DMS153 treated with DMSO at 0.1 percent for 48 hours (cell line): Measurements from ENCODE around the gene CCDC183.
"Not testable (repeated sequence)": the region's sequence is repeated elsewhere in the genome, so short reads cannot be mapped to it uniquely, and the experiment has no call there.

ENCODE experiments used
- DNase-seq: peaks from one replicate; lab custom pipeline; 2025; ENCODE audit not compliant: unreplicated experiment; lab: John Stamatoyannopoulos, UW

CCDC183 gene

DNA sequence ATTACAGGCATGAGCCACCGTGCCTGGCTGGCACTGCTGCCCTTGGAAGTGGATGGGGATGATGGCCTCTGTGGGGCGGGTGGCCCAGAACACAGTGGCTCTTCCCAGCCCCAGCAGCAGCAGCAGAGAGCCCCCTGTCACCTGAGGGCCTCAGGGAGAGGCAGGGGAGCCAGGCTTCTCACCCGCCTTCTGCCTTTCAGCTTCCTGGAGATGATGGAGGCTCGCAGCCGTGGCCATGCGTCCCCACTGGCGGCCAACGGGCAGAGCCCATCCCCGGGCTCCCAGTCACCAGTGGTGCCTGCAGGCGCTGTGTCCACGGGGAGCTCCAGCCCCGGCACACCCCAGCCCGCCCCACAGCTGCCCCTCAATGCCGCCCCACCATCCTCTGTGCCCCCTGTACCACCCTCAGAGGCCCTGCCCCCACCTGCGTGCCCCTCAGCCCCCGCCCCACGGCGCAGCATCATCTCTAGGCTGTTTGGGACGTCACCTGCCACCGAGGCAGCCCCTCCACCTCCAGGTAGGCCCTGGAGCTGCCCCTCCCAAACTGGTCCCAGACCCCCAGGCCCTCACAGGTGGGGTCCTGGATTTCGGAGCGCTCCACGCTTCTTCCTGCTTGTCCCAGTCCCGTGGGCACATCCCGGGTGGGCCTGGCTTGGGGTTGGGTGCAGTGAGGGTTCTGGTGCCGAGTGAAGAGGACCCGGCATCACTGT is 41.2 kb downstream of the CCDC183 start:
- no peak for DNase-seq

DNA sequence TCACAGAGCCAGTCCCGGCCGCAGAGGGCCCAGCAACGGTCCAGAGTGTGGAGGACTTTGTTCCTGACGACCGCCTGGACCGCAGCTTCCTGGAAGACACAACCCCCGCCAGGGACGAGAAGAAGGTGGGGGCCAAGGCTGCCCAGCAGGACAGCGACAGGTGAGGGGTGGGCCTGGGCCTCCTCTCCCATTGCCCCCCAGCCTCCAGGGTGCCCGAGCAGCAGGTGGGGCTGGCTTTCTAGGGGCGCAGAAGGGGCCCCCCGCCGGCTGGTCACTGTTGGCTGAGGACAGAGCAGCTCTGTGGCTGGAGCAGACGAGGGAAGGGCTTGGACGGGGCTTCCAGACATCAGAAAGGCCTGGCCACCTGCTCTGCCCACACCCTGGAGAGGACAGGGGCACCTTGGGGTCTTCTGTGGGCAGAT is 41.7 kb downstream of the CCDC183 start:
- DNase-seq: not testable (repeated sequence)

DNA sequence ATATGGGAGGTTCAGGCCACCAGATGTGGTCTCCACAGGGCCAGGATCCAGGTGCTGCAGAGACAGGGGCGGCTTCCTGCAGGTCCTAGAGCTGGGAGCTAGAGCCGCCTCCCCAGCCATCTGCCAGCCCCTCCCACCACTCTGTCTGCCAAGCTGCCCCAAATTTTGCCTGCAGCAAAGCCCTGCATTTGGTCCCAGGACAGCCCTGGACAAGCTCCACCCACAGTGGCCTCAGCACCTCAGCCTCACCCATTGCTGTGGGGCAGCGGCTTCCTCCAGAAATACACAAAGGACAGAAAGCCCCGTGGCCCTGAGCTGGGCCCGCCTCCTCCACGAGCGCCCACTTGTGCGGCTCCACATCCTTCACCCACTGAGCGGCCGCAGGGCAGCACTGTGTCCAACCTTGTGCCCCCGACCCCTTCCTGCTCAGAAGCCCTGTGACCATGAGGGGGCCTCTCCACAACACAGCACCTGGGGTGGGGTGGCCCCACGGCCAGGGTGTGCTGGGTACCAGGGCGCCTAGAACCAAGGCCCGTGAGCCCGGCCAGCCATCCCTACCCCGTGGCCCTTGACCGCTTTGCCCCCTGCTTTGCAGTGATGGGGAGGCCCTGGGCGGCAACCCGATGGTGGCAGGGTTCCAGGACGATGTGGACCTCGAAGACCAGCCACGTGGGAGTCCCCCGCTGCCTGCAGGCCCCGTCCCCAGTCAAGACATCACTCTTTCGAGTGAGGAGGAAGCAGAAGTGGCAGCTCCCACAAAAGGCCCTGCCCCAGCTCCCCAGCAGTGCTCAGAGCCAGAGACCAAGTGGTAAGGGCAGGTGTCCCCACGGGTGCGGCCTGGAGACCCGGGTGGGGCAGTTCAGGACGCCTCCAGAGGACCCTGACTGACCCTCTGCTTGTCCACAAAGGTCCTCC is 42.4 kb downstream of the CCDC183 start:
- DNase-seq: no peak

DNA sequence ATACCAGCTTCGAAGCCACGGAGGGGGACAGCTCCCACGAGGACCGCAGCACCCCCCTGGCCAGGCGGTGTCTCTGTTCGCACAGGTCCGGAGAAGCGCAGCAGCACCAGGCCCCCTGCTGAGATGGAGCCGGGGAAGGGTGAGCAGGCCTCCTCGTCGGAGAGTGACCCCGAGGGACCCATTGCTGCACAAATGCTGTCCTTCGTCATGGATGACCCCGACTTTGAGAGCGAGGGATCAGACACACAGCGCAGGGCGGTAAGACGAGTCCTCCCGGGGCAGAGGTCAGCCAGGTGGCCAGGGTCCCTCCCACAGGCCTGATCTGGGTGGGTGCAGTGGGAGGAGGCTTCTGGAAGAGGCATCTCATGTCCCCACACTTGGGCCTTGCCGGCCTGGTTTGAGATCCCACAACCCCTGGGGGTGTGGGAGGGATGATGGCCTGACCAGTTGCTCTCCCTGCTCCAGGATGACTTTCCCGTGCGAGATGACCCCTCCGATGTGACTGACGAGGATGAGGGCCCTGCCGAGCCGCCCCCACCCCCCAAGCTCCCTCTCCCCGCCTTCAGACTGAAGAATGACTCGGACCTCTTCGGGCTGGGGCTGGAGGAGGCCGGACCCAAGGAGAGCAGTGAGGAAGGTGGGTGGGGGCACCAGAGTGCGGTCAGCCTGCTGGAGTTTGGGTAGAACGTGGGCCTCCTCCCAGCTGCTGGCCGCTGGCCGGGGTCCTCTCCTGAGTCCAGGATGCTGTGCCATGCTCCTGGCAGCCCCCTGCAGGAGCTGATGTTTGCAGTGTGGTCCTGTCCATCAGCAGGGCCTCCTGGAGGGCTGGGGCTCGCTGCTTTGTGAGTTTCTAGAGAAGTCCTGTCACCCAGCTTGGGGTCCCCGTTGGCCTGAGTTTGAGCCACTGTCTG is 43.3 kb downstream of the CCDC183 start:
- DNase-seq: no peak

DNA sequence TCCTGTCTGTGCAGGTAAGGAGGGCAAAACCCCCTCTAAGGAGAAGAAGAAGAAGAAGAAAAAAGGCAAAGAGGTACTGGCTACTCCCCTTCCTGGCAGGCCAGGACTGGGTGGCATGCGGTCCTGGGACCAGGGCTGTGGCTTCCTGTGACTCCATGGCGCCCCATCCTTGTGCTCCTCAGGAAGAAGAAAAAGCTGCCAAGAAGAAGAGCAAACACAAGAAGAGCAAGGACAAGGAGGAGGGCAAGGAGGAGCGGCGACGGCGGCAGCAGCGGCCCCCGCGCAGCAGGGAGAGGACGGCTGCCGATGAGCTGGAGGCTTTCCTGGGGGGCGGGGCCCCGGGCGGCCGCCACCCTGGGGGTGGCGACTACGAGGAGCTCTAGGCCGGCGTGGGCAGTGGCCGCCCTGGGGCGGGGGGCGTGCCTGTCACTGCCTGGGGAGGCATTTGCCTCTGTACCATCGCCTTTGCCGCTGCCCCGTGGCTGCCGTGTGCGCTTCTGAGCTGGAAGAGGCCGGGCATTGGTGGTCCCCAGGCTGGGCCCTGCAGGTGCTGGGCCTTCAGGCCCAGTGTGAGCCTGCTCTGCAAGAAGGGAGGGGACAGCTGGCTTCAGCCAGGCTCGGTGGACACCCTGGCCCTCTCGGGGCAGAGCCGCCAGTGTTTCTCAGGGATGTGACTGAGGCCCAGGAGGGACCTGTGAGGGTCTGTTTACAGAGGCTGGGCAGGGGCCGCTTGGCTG is 44.2 kb downstream of the CCDC183 start:
- DNase-seq: no peak

DNA sequence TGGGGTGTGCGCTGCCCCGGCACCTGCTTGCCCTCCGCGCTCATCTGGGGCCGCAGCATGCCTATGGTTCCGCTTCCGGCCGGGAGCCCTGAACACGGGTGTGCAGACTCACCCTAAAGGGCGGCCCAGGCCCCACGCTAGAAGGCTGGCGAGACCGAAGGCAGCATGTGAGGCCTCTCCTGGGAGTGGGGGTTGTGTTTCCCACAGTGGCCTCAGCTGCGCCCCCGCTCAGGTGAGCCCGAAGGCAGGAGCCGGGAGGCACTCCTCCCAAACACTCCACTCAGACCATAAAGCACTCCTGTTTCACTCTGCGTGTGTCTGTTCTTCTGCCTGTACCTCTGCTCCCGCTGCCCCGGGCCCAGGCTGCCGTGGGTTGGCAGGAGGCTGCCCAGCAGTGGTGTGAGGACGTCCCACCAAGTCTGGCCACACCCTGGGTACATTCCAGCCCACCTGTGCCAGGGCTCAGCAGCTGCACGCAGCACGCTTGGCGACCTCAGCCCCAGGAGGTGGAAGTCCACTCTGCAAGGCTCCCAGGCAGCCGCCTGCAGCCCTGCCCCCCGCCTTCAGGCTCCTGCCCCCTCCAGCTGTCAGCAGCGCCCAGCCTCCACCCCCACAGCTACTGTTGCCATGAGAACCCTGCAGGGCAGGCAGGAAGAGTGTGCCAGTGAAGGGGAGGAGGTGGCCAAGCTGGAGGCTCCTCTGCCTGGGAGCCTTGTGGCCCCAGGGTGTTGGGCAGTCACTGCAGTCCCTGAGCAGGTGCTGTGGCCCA is 44.9 kb downstream of the CCDC183 start:
- DNase-seq: peak; percentile 60

DNA sequence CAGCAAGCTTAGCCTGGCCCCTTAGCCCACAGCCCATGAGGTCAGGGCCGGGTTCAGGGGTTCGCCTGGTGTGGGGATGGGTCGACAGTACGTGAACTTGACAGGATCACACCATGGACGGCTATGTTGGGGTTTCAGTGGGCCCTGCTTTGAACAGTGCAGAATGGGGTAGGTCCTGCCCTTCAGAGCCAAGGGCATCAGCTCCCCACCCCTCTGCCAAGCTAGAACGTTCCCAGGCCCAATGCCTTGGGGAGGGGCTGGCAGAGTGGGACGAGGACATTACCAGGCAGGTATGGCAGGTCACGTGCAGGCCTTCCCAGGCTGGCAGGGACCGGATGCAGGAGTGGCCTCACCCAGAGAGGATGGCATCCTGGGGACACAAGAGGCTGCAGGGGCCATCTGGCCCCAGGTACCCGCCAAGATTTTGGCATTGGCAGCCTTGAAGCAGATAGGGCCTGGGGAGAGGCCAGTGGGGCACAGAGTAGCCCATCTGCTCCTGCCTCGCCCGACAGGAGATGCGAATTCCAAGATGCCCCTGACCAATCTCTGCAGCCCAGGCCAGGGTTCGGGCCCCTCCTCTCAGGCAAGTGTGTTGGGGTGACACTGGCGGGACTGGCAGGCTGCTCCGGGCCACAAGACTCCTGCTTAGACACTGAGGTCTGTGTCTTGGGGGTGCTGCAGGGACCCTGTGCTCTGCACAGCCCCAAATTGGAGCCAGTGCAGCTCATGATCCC is 45.7 kb downstream of the CCDC183 start:
- peak; percentile 24 for DNase-seq

DNA sequence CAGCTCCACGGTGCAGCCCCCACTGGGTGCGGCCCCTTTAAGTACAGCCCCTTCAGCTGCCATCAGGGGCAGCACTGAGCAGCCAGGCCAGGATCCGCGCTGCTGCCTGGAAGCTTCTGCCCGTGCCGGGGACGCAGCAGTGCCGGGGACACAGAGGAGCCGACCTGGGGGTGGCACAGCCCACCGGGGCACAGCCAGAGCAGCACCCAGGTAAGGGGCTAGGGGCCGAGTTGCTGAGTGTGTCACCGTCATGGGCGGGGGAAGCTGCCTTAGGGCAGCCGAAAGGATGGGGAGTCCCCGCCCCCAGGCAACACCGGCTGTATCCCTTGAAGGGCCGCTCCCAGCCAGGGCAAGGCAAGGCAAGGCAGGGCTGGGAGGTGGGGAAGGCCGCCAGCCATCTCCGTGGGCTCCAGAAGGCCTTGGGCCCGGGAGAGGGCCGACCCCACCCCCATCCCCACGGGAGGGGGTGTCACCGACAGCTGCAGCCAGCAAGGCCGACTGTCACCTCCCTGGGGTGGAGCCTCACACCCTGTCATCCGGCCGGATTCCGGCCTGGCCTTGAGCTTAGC is 46.3 kb downstream of the CCDC183 start, which contains the start of gene AJM1:
AJM1 (plus strand) TSS at position 99 of the 569 bp plus-strand sequence. CDS start 1,937 bp downstream, outside the sequence.
- DNase-seq: peak; percentile 31

DNA sequence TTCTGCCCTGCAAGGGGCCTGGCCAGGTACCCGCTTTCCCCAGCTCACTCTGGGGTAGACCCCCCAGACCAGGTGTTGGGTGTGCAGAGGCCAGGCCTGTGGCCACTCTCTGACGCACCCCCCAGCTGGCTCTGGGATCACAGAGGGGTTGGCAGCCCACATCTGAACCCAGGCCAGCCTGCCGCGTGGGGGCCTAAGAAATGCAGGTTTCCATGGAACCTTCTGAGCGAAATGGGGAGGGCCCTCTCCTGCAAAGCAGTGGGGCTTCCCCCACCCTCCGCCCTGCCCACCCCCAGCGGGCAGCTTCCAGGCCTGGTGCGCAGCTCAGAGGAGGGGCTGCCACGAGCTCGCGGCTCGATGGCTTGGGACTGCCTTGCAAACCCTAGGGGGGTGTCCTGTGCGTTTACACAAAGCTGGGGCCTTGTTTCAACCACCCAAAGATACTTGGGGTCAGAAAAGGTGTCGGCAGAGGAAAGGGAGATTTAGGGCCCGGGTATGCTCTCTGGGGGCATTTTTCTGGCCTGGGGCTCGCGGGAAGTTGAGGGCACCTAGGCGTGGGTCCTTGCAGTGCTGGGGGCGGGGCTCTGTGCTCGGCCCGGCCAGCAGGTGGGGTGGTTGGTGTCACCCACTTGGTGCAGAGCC is 47.1 kb downstream of the CCDC183 start:
- not testable (repeated sequence) for DNase-seq

DNA sequence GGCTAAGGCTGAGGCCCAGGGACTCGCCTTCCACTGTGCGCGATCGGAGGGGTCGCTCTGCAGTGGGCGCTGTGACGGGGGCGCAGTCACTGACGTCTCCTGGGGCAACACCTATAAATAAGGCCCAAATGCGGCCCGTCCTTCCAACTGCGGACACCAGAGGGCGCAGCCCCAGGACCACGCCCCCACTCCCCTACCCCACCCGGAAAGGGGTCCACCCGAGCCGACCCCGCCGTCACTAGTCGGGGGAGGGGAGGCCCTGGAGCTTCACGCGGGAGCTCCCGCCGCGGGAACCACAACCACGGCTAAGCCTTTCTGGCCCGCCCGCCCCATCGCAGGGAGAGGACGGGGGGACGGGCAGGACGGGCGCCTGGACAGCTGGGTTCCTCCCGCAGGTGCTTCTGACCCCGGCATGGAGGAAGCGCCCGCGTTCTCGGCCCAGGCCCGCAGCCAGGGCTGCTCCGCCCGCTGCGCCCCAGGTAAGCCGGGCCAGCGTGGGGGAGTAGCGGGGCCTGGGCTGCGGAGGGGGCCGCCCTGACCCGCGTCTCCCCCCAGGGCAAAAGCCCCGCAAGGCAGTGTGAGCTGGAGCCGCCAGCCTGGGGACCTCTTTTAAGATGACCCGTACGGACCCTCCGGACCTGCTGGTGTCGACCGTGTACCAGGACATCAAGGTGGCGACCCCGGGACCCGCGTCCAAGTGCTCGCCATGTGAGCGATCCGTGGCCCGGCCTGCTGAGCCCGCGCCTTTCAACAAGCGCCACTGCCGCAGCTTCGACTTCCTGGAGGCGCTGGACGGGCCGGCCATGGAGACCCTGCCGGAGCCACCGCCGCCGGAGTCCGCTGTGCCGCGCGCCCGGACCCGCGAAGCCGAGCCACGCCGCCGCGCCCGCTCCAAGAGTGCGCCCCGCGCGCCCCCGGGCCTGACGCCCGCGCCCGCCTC is 47.9 kb downstream of the CCDC183 start:
- DNase-seq: not testable (repeated sequence)

DNA sequence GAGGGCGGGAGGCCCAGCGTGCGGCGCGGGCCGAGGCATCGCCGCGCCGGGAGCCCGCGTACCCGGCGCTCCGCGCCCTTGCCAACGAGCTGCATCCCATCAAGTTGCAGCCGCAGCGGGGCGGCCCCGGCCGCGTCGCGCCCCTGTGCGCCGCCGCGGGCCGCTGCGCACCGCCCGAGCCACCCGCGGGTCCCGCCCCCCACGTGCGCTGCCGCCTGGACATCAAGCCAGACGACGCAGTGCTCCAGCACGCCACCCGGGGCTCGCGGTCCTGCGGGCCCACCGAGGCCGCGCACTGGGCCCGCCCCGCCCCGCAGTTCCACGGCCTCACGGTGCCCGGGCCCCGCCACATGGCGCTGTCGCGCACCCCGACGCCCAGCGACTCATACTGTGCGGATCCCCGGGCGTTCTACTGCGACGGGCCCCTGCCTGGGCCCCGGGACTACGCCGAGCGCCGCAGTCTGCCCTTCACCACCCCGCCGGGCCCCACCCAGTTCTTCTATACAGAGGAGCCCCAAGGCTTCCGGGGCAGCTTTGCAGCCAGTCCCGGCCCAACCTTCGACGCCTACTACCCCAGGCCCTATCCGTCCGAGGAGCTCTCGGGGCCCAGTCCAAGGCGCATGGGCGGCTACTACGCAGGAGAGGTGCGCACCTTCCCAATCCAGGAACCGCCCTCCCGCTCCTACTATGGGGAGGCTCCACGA is 48.8 kb downstream of the CCDC183 start:
- DNase-seq: no peak

DNA sequence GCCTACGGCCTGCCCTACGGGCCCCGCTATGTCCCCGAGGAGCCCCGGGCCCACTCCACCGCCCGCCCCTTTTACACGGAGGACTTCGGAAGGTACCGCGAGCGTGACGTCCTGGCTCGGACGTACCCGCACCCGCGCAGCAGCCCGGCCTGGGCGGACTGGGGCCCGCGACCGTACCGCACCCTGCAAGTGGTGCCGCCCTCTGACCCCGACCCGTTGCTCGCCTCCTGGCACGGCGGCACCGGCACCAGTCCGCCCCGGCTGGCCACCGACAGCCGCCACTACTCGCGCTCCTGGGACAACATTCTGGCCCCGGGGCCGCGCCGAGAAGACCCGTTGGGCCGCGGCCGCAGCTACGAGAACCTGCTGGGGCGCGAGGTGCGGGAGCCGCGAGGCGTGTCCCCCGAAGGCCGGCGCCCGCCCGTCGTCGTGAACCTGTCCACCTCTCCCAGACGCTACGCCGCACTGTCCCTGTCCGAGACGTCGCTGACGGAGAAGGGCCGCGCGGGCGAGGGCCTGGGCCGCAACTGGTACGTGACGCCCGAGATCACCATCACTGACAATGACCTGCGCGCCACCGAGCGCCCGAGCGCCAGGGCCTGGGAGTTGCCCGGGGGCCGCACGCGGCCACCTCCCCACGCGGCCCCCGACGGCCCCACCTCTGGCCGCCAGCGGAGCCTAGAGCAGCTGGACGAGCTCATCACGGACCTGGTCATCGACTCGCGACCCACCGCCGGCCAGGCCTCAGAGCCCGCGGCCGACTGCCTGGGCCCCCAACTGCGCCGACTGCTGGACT is 49.5 kb downstream of the CCDC183 start:
- no peak for DNase-seq

DNA sequence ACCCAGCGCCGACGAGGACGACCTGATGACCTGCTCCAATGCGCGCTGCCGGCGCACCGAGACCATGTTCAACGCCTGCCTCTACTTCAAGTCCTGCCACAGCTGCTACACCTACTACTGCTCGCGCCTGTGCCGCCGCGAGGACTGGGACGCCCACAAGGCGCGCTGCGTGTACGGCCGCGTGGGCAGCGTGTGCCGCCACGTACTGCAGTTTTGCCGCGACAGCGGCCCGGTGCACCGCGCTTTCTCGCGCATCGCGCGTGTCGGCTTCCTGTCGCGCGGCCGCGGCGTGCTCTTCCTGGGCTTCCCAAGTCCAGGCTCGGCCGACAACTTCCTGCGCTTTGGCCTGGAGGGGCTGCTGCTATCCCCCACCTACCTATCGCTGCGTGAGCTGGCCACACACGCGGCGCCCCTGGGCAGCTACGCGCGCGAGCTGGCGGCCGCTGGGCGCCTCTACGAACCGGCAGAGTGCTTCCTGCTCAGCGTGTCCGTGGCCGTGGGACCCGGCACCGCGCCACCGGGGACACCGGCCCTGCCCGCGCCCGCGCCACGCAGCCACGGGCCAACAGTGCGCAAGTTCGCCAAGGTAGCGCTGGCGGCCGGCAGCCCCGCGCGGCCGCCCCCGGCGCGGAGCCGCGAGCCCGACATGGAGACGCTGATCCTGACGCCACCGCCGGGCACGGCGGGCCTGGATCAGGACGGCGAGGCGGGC is 50.4 kb downstream of the CCDC183 start:
- no peak for DNase-seq

DNA sequence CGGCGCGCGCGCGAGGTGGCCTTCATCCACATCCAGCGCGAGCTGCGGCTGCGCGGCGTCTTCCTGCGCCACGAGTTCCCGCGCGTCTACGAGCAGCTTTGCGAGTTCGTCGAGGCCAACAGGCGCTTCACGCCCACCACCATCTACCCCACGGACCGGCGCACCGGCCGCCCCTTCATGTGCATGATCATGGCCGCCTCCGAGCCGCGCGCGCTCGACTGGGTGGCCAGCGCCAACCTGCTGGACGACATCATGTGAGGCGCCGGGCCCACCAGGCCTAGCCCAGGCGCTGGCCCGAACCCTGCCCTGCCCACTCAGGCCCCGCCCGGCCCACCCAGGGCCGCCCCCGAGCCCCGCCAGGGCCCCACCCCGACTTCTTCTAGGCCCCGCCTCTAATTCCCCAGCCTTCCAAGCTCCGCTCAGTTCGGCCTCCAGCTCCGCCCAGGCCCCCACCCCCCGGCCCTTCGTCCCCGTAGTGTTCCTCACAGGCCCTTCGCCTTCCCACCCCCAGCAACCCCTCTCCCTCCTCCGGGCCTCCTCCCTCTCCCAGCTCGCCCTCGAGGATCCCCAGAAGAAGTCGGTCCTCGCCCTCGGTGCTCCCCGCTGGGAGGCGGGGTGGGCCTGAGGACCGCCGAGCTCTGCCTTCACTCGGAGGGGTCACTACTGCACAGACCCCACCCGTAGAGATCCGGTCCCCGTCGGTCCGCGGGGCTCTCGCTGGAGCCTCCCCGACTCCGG is 51.1 kb downstream of the CCDC183 start:
- no peak for DNase-seq
